NCI-H146 treated with DMSO at 0.1 percent for 48 hours (cell line): ENCODE data around the gene KPNA2.
"Not testable (repeated sequence)": the region's sequence is repeated elsewhere in the genome, so short reads cannot be mapped to it uniquely, and the experiment has no call there.

Source experiments
- DNase-seq: peaks from one replicate; lab custom pipeline; 2025; ENCODE audit not compliant: unreplicated experiment; lab: John Stamatoyannopoulos, UW

The KPNA2 gene

DNA sequence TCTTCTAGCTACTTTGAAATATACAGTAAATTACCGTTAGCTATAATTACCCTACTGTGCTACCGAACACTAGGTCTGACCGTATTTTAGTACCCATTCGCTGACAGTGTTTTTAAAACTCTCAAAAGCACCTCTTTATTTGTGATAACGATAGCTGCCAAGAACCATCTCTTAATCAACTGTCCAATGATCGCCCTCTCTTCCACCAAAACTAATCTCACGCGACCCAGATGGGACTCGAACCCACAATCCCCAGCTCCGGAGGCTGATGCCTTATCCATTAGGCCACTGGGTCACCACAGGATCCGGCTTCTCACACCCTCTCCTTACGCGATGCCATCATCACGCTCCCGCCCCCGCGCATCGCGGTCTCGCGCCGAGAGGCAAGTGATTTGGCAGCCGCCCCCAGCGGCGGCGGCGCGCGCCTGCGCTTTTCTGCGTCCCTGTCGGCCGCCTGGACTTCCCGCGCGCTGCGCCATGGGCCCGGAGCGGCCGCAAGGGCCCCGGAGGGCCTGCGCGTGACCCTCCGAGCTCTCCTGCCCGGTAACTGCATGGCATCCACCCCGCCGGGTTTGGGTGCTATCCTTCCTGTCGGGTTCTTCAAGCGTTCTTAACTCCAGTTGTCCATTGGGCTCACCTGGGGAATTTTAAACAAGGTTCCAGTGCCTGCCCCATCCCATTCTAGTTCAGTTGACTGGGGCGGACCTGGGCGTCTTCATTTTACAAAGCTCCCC is 15.7 kb upstream of the KPNA2 start:
- peak; percentile 94 for DNase-seq

DNA sequence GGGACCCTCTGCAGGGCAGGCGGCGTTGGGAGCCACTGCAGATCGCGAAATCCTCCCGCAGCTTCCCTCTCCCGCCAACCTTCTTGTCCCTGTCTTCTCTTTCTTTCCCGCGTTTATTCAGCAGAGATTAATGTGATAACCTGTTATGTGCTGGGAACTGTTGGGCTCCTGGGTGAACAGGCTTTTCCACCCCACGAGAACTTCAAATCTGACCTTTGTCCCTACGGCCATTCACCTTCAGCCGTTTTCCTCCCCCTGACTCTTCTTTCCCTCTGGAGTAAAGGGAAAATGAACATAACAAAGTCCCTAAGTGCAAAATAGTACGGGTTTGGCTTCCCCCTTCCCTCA is 15.2 kb upstream of the KPNA2 start:
- DNase-seq: peak; percentile 35

GRCh38 chr17:68020791-68021190 is 14.7 kb upstream of the KPNA2 start:
- not testable (repeated sequence) for DNase-seq

DNA sequence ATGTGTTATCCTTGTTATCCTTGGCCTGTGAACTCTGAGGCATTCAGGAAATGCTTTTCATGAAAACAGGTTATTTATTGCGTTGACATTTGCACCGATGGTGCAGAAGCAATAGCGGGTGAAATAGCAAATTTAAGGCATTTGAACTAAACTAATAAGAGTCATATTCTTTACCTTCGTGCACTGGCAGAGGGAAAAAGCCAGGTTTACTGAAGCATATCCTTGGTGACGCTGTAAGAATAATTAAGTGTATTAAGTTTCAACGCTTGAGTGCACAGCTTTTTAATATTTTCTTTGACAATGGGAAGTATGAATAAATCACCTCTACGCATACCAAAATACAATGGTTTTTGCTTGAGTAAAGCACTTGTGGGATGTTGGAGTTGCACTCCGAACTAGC is 13.6 kb upstream of the KPNA2 start:
- no peak for DNase-seq

DNA sequence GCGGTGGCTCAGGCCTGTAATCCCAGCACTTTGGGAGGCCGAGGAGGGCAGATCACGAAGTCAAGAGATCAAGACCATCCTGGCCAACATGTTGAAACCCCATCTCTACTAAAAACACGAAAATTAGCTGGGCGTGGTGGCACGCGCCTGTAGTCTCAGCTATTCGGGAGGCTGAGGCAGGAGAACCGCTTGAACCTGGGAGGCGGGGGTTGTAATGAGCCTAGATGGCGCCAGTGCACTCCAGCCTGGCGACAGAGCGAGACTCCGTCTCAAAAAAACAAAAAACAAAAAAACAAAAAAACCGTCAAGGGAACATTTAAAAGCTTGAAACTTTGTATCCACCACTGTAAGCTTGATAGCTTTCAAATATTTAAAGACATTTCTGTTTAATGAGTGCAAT is 13.0 kb upstream of the KPNA2 start:
- not testable (repeated sequence) for DNase-seq

- DNase-seq: no peak
Measured at GRCh38 chr17:68029512-68030215, 5.9 kb upstream of the KPNA2 start.

DNA sequence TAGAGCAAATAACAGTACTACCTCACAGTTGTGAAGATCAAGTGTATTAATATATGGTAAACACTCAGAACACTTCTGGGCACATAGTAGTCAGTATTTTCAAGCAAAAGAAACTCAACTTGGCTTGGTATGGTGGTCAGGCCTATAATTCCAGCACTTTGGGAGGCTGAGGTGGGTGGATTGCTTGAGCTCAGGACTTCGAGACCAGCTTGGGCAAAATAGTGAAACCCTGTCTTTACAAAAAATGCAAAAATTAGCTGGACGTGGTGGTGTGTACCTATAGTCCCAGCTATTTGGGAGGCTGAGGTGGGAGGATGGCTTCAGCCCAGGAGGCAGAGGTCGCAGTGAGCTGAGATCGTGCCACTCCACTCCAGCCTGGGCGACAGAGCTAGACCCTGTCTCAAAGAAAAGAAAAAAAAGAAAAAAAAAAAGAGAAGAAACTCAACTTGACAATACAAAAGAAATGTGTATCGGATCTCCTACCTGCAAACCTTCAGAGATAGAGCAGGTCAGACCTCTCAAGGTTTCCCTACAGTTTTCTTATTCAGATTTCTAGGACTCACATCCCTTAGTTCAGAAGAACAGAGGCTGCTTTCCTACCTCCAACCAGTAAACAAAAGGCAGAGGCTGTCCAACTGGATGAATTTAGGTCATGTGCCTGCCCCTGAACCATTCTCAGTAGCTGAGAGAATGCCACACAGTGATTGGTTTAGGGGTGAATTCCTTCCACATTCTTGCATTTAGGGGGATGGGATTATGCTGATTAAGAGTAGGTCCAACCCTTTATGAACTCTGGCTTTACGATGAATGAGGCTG is 1.7 kb upstream of the KPNA2 start:
- no peak for DNase-seq

- no peak for DNase-seq
Measured at GRCh38 chr17:68034452-68034776, 1.1 kb upstream of the KPNA2 start.

GRCh38 chr17:68035131-68035522 is 408 bp upstream of the KPNA2 start:
- DNase-seq: peak; percentile 97

- no peak for DNase-seq
Measured at GRCh38 chr17:68036304-68037147, 991 bp downstream of the KPNA2 start.

DNA sequence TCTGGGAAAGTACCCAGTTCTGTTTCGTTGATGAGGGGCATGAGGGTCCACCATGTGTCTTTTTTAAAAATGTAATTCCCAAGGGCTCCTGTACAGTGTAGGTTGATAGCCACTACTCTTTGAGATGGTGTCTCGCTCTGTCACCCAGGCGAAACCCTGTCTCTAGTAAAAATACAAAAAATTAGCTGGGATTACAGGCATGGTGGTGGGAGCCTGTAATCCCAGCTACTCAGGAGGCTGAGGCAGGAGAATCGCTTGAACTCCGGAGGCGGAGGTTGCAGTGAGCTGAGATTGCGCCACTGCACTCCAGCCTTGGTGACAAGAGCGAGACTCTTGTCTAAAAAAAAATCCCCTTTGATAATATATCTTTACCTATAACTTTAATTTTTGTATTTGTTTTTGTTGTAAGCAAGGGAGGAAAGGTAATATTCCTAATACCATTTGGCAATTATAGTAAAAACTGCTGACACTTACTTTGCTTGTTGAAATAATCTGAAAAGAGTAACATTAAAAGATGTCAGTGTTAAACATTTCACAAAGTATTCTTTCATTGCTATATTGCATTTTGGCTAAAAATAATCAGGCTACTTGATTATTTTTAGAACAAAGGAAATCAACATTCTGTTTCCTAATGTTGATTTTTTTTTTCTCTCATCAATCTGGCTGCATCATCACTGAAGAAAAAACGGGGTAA is 11.8 kb downstream of the KPNA2 start:
- DNase-seq: no peak

DNA sequence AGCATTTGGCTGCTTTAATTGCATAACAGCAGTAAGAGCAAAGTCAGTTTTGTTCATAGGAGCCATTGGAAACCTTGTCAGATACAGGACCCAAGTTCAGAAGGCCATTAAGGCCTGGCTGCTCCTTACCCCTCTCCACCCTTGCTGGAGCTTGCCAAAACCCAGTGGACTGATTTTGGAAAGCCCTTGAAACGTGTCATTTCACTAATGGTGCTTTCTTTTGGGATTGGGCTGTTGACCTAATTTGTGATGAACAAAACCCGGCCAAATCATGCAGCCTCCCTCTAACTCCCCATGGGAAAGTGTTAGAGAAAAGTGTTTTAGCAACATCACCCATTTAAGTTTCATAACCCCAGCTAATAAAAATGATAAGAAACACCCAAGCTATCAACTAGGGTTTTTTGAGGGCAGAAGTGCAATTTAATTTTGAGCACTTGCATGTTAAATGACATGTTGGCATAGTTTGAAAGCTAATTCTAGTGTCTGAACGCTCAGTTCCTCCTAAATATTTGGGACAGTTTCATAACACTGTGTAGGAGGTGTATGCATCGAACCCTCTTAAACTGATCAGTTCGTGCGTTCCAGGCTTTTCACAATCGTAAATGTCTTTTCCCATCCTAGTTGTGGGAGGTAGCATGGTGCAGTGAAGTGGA is 12.5 kb downstream of the KPNA2 start:
- DNase-seq: not testable (repeated sequence)

GRCh38 chr17:68048996-68049395 is 13.5 kb downstream of the KPNA2 start:
- DNase-seq: no peak

- not testable (repeated sequence) for DNase-seq
Measured at GRCh38 chr17:68049812-68050437, 14.4 kb downstream of the KPNA2 start.

DNA sequence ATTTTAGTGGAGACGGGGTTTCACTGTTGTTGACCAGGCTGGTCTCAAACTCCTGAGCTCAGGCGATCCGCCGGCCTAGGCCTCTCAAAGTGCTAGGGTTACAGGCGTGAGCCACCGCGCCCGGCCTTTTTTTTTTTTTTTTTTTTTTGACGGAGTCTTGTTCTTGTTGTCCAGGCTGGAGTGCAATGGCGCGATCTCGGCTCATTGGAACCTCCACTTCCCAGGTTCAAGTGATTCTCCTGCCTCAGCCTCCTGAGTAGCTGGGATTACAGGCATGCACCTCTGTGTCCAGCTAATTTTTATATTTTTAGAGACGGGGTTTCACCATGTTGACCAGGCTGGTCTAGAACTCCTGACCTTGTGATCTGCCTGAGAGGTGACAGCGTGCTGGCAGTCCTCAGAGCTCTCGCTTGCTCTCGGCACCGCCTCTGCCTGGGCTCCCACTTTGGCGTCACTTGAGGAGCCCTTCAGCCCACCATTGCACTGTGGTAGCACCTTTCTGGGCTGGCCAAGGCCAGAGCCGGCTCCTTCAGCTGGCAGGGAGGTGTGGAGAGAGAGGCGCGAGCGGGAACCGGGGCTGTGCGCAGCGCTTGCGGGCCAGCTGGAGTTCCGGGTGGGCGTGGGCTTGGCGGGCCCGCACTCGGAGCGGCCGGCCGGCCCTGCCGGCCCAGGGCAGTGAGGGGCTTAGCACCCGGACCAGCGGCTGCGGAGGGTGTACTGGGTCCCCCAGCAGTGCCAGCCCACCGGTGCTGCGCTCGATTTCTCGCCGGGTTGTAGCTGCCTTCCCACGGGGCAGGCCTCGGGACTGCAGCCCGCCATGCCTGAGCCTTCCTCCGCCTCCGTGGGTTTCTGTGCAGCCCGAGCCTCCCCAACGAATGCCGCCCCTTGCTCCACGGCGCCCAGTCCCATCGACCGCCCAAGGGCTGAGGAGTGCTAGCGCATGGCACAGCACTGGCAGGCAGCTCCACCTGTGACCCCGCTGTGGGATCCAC is 16.1 kb downstream of the KPNA2 start:
- DNase-seq: not testable (repeated sequence)

GRCh38 chr17:68052810-68053209 is 17.3 kb downstream of the KPNA2 start:
- DNase-seq: no peak

- DNase-seq: no peak
Measured at GRCh38 chr17:68053231-68054013, 17.9 kb downstream of the KPNA2 start.
